ENCODE measurements around the gene FADS6.

DNA sequence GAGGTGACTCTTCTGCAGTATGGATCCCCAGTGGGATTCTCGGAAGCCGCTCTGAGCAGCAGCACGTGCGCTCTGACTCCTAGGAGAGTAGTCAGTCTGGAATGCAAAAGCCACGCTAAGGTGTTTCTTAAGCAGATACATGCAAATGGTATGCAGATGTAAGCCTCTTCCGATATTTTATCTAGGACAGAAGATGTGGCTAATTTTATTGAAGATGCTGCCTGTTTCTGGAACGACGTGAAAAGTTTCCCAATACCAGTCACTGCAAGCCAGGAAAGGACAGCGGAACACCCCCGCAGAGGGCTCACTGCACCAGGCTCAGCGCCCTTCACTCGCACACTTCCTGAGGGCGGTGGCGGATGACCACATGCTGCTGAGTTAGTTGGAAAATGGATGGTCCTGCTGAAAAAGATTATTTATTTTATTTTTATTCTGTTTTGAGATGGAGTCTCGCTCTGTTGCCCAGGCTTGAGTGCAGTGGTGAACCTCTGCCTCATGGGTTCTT lies 10.1 kb downstream of the FADS6 start:
- TF ChIP-seq SUZ12 (IDR thresholded peaks at IDR 0.05; ENCODE audit: unreplicated experiment) (no peak), EP300 (IDR thresholded peaks at IDR 0.05; ENCODE audit: borderline replicate concordance in 1 of 2, control insufficient read depth in 1 of 2, low read depth in 2 of 2, low read length in 2 of 2) (no peak), CHD1 (IDR thresholded peaks at IDR 0.05; ENCODE audit: low read depth, low read length) (no peak), ZBED1 (IDR thresholded peaks at IDR 0.05; ENCODE audit: borderline replicate concordance) (no peak), CREM (IDR thresholded peaks at IDR 0.05; ENCODE audit: low read depth) (no peak), EGR1 (IDR thresholded peaks at IDR 0.05; ENCODE audit: borderline replicate concordance in 1 of 2, low read depth in 2 of 2, low read length in 2 of 2) (no peak), NRF1 (conservative IDR thresholded peaks at IDR 0.05; ENCODE audit: low read depth, low read length) (no peak), BHLHE40 (IDR thresholded peaks at IDR 0.05; ENCODE audit: borderline replicate concordance in 1 of 2, low read depth in 2 of 2, low read length in 1 of 2) (no peak), SIN3A (IDR thresholded peaks at IDR 0.05; ENCODE audit: low read depth, low read length) (no peak), RAD21 (IDR thresholded peaks at IDR 0.05; ENCODE audit: insufficient read depth, low read depth, low read length) (no peak)
- TF ChIP-seq, protein P1, sequence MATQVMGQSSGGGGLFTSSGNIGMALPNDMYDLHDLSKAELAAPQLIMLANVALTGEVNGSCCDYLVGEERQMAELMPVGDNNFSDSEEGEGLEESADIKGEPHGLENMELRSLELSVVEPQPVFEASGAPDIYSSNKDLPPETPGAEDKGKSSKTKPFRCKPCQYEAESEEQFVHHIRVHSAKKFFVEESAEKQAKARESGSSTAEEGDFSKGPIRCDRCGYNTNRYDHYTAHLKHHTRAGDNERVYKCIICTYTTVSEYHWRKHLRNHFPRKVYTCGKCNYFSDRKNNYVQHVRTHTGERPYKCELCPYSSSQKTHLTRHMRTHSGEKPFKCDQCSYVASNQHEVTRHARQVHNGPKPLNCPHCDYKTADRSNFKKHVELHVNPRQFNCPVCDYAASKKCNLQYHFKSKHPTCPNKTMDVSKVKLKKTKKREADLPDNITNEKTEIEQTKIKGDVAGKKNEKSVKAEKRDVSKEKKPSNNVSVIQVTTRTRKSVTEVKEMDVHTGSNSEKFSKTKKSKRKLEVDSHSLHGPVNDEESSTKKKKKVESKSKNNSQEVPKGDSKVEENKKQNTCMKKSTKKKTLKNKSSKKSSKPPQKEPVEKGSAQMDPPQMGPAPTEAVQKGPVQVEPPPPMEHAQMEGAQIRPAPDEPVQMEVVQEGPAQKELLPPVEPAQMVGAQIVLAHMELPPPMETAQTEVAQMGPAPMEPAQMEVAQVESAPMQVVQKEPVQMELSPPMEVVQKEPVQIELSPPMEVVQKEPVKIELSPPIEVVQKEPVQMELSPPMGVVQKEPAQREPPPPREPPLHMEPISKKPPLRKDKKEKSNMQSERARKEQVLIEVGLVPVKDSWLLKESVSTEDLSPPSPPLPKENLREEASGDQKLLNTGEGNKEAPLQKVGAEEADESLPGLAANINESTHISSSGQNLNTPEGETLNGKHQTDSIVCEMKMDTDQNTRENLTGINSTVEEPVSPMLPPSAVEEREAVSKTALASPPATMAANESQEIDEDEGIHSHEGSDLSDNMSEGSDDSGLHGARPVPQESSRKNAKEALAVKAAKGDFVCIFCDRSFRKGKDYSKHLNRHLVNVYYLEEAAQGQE (IDR thresholded peaks at IDR 0.05; ENCODE audit: low read depth, low read length), result no peak
- TF ChIP-seq, protein P2, sequence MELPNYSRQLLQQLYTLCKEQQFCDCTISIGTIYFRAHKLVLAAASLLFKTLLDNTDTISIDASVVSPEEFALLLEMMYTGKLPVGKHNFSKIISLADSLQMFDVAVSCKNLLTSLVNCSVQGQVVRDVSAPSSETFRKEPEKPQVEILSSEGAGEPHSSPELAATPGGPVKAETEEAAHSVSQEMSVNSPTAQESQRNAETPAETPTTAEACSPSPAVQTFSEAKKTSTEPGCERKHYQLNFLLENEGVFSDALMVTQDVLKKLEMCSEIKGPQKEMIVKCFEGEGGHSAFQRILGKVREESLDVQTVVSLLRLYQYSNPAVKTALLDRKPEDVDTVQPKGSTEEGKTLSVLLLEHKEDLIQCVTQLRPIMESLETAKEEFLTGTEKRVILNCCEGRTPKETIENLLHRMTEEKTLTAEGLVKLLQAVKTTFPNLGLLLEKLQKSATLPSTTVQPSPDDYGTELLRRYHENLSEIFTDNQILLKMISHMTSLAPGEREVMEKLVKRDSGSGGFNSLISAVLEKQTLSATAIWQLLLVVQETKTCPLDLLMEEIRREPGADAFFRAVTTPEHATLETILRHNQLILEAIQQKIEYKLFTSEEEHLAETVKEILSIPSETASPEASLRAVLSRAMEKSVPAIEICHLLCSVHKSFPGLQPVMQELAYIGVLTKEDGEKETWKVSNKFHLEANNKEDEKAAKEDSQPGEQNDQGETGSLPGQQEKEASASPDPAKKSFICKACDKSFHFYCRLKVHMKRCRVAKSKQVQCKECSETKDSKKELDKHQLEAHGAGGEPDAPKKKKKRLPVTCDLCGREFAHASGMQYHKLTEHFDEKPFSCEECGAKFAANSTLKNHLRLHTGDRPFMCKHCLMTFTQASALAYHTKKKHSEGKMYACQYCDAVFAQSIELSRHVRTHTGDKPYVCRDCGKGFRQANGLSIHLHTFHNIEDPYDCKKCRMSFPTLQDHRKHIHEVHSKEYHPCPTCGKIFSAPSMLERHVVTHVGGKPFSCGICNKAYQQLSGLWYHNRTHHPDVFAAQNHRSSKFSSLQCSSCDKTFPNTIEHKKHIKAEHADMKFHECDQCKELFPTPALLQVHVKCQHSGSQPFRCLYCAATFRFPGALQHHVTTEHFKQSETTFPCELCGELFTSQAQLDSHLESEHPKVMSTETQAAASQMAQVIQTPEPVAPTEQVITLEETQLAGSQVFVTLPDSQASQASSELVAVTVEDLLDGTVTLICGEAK (IDR thresholded peaks at IDR 0.05; ENCODE audit: borderline replicate concordance), result no peak
- TF ChIP-seq, protein P3, sequence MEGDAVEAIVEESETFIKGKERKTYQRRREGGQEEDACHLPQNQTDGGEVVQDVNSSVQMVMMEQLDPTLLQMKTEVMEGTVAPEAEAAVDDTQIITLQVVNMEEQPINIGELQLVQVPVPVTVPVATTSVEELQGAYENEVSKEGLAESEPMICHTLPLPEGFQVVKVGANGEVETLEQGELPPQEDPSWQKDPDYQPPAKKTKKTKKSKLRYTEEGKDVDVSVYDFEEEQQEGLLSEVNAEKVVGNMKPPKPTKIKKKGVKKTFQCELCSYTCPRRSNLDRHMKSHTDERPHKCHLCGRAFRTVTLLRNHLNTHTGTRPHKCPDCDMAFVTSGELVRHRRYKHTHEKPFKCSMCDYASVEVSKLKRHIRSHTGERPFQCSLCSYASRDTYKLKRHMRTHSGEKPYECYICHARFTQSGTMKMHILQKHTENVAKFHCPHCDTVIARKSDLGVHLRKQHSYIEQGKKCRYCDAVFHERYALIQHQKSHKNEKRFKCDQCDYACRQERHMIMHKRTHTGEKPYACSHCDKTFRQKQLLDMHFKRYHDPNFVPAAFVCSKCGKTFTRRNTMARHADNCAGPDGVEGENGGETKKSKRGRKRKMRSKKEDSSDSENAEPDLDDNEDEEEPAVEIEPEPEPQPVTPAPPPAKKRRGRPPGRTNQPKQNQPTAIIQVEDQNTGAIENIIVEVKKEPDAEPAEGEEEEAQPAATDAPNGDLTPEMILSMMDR (IDR thresholded peaks at IDR 0.05 in 2 of 3, conservative IDR thresholded peaks at IDR 0.05 in 1 of 3; ENCODE audit: control insufficient read depth in 2 of 3, extremely low read depth in 1 of 3, insufficient read depth in 1 of 3, low read depth in 3 of 3, low read length in 3 of 3), result no peak
- TF ChIP-seq, protein P4, sequence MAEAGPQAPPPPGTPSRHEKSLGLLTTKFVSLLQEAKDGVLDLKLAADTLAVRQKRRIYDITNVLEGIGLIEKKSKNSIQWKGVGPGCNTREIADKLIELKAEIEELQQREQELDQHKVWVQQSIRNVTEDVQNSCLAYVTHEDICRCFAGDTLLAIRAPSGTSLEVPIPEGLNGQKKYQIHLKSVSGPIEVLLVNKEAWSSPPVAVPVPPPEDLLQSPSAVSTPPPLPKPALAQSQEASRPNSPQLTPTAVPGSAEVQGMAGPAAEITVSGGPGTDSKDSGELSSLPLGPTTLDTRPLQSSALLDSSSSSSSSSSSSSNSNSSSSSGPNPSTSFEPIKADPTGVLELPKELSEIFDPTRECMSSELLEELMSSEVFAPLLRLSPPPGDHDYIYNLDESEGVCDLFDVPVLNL (IDR thresholded peaks at IDR 0.05; ENCODE audit: low read depth, low read length), result no peak

All from GM12878 (cell line).